Measurements from ENCODE around the gene ME2. TPM values are rescaled to one million over a fixed set of nuclear protein-coding genes. Genes with fewer than 3 reads are reported as not detected.
"Not testable (repeated sequence)": the region's sequence is repeated elsewhere in the genome, so short reads cannot be mapped to it uniquely, and the experiment has no call there.

ME2 gene
- total RNA-seq, 1 donor, result 42.2 TPM

DNA sequence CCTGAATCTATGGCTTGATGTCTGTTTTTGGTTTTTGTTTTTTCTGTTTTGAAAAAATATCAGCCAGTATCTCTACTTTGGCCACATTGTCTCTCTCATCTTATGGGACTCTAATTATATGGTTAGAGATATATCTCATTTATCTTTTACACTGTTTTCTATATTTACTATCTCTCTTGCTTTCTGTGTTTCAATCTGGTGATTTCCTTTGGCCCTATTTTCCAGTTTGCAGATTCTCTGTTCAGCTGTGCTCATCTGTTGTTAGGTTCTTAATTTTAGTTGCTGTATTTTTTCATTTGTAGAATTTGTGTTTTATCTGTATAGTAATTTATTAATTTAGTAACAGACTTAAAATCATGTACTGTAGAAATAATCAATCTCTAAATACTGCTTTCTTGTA lies 47.6 kb downstream of the ME2 start:
- Histone ChIP-seq H3K4me1 (ENCODE audit: insufficient read depth, low read length) (no peaks in the 10 kb centered on the region), H3K4me3 (ENCODE audit: low read length) (no peak overlapping the region), H3K9me3 (ENCODE audit: low read depth, low read length) (no peaks in the 10 kb centered on the region), H3K27me3 (ENCODE audit: insufficient read depth, low read length) (no peaks in the 10 kb centered on the region)

DNA sequence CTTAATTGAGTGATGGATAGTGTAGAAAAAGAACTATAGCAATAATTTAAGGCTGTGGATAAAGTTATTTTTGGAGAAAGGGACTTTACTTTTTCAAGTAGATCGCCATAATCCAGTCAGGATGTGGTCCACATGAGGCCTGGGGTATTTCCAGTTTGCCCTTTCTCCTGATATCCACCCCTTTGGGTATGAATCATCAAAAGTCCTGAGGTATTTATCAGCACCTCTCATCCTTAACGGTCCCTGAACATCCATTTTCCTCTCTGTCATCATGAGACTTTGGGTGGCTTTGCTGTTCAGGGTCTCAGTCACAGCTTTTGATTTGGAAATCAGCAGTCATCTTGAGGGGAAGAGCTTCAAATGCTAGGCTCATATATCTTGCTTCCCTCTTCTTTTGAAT lies 49.6 kb downstream of the ME2 start:
- no peak overlapping the region for H3K4me3 ChIP-seq (ENCODE audit: low read length)

DNA sequence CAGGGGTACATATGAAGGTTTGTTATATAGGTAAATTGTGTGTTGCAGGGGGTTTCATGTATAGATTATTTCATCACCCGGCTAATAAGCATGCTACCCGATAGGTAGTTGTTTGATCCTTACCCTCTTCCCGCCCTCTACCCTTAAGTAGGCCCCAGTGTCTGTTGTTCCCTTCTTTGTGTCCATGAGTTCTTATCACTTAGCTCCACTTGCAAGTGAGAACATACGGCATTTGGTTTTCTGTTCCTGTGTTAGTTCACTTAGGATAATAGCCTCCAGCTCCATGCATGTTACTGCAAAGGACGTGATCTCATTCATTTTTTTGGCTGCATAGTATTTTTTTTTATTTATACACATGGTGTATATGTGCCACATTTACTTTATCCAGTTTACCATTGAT lies 54.8 kb downstream of the ME2 start:
- no peaks in the 10 kb centered on the region for H3K9me3 ChIP-seq (ENCODE audit: low read depth, low read length)
- H3K27me3 ChIP-seq (ENCODE audit: insufficient read depth, low read length), result no peaks in the 10 kb centered on the region
- H3K4me1 ChIP-seq (ENCODE audit: insufficient read depth, low read length), result no peaks in the 10 kb centered on the region
- H3K4me3 ChIP-seq (ENCODE audit: low read length), result no peak overlapping the region

More for the DNA sequence above, 49.6 kb downstream of the ME2 start:
- no peaks in the 10 kb centered on the region for H3K9me3 ChIP-seq (ENCODE audit: low read depth, low read length)
- H3K27me3 ChIP-seq (ENCODE audit: insufficient read depth, low read length), result no peaks in the 10 kb centered on the region
- no peaks in the 10 kb centered on the region for H3K4me1 ChIP-seq (ENCODE audit: insufficient read depth, low read length)

DNA sequence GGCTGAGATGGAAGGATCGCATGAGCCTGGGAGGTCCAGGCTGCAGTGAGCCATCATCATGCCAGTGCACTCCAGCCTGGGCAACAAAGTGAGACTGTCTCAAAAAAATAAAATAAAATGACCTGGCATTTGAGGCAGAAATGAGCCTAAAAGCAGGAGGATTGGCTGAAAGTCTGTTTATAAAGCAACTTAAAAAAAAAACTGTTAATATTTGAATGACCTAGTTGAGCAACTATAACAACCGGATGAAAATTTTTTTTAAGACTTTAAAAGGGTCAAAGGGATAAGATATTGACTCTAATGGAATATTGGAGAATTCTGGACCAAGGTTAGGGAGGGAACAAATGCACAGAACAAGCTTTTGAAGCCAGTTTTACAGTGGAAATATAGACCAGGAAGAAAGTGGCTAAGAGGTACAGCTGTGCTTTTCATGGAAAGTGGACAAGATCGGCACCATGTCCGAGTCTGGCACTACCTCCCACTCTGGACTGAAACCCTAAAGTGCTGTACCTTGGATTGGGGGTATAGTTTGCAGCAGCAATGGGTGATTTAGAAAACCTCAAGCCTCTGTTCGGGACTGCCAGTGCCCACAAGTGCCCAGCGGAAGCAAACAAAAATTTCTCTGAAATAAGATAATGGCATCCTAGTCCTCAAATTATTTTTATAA lies 55.8 kb downstream of the ME2 start:
- Histone ChIP-seq H3K4me1 (ENCODE audit: insufficient read depth, low read length) (no peaks in the 10 kb centered on the region), H3K4me3 (ENCODE audit: low read length) (no peak overlapping the region), H3K27me3 (ENCODE audit: insufficient read depth, low read length) (no peaks in the 10 kb centered on the region), H3K9me3 (ENCODE audit: low read depth, low read length) (no peaks in the 10 kb centered on the region)

DNA sequence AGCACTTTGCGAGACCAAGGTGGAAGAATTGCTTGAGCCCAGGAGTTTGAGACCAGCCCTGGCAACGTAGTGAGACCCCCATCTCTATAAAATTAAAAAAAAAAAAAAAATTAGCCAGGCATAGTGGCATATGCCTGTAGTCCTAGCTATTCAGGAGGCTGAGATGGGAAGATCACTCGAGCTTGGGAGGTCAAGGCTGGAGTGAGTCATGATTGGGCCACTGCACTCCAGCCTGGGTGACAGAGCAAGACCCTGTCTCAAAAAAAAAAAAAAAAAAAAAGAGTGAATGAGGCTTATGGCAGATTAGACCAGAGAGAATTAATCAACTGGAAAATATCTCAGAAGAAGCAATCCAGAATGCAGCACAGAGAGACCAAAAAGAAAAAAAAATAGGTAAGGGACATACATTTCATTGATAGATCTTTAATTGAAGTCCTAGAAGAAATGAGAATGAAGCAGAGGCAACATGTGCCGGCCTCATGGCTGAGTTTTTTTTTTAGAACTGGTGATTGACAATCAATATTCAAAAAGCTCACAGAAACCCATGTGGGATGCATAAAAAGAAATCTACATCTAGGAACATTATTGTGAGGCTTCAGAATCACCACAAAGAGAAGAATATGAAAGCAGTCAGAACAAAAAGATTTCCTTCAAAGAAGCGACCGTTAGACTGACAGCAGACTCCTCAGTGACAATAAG lies 56.7 kb downstream of the ME2 start:
- Histone ChIP-seq H3K27me3 (ENCODE audit: insufficient read depth, low read length) (no peaks in the 10 kb centered on the region), H3K9me3 (ENCODE audit: low read depth, low read length) (no peaks in the 10 kb centered on the region), H3K4me3 (ENCODE audit: low read length) (no peak overlapping the region), H3K4me1 (ENCODE audit: insufficient read depth, low read length) (no peaks in the 10 kb centered on the region)

DNA sequence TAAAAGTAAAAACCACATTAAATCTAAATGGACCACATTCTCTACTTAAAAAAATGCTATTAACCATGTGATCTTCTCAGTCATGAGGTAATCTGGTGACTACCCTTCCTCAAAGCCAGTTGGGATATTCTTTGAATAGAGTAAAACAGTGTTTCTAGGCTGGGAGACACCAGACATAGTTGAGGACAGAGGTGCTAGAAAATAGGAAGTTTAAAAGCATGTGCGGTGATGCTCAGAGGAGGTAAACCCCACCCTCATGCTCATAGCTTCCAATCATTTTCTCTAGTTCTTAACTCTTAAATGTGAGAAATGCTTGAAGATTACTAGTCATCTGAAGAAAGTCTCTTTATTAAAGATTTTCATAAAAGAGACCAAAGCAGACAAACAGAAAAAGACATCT lies 58.3 kb downstream of the ME2 start:
- H3K4me1 ChIP-seq (ENCODE audit: insufficient read depth, low read length), result no peaks in the 10 kb centered on the region
- no peaks in the 10 kb centered on the region for H3K9me3 ChIP-seq (ENCODE audit: low read depth, low read length)
- H3K27me3 ChIP-seq (ENCODE audit: insufficient read depth, low read length), result no peaks in the 10 kb centered on the region
- no peak overlapping the region for H3K4me3 ChIP-seq (ENCODE audit: low read length)

DNA sequence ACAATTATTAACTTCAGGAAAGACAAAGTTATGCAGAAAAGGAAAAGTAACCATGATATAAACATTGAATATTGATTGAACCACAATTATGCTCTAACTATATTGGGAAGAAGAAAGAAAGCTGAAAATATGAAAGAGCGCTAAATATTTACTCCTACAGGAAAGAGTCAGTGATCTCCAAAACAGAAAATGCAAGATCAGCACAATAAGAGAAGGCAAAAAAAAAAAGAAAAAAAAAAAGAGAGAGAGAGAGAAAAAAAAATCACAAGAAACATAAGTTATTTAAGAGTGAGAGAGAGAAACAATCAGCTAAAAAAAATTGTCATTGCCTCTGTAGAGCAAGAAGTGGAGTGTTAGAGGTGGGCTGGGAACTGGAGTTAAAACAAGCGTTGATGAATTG lies 60.0 kb downstream of the ME2 start:
- Histone ChIP-seq H3K4me3 (ENCODE audit: low read length) (no peak overlapping the region), H3K9me3 (ENCODE audit: low read depth, low read length) (no peaks in the 10 kb centered on the region), H3K4me1 (ENCODE audit: insufficient read depth, low read length) (no peaks in the 10 kb centered on the region), H3K27me3 (ENCODE audit: insufficient read depth, low read length) (no peaks in the 10 kb centered on the region)

DNA sequence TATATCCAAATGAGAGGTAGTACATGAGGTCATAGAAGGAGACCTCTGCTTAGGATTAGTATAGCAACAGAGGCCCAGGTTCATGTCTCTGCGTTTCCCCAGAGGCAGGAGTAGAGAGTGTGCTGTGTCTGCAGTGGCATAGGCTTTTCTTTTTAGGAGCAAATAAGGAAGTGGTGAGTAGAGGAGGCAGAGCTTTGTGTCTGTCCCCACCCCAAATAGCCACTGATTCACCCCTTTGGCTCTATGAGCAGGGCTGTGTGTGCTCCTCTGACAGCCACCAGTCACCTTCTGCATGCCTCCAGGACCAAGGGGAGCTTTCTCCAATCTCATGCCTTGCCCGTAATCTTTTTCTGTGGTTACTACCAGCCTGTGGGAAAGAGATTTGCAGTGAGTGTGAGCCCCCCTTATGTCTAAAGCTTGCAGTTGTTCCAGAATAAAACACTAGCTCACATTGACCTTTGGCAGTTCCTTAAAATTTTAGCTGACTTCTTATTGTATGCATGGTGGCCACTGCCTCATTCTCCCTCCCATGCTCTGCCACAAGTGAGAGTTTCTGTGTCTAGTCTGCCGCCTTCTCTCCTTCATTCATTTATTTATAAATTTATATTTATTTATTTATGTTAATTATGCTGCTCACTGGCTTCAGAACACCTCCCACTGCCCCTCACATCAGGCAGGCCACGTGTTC lies 65.5 kb downstream of the ME2 start:
- H3K27me3 ChIP-seq (ENCODE audit: insufficient read depth, low read length), result no peaks in the 10 kb centered on the region
- no peak overlapping the region for H3K4me3 ChIP-seq (ENCODE audit: low read length)
- H3K9me3 ChIP-seq (ENCODE audit: low read depth, low read length), result no peaks in the 10 kb centered on the region
- H3K4me1 ChIP-seq (ENCODE audit: insufficient read depth, low read length), result no peaks in the 10 kb centered on the region

DNA sequence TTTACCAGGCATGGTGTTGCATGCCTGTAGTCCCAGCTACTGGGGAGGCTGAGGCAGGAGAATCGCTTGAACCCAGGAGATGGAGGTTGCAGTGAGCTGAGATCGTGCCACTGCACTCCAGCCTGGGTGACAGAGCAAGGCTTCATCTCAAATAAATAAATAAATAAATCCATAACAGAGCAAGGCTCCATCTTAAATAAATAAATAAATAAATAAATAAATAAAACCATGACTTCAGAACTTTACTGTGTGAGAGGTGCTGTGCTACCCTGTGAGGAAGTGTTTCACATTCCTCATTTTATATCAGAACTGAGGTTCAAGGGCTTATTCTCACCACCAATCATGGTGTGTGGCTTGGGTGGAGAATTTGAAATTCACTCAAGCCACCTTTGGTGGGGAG lies 67.0 kb downstream of the ME2 start:
- H3K9me3 ChIP-seq (ENCODE audit: low read depth, low read length); H3K4me3 ChIP-seq (ENCODE audit: low read length); H3K4me1 ChIP-seq (ENCODE audit: insufficient read depth, low read length); H3K27me3 ChIP-seq (ENCODE audit: insufficient read depth, low read length): not testable (repeated sequence)

DNA sequence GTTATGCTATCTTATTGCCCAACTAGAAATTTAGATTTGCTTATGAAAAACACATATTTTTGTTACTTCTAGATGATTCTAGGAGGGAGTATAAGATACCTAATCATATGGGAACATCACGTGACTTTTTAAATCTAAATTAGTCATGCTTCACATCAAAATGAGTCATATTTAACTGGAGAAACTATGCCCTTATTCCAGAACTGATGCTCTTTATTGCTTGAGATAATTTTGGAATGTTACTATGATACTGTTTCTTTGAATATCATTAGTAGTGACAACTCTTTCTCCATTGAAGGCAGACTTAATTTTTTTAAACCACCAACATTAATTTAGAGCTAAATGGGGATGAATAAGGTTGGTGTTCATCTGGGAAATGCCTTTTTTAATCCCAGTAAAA lies 69.0 kb downstream of the ME2 start:
- no peaks in the 10 kb centered on the region for H3K4me1 ChIP-seq (ENCODE audit: insufficient read depth, low read length)

DNA sequence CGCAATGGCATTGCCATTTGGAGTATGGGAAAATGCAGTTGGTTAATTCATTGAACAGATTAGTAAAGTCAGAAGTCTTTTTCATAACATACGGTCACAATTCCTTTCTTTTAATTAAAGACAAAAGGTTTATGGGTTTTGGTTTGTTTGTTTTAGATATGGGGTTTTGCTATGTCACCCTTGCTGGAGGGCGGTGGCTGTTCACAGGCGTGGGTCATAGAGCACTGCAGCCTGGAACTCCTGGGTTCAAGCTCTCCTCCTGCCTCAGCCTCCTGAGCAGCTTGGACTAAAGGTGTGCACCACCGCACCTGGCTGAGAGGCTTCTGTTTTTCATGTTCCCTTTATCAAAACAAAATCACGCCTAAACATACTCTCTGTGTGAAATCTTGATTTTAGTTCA lies 70.3 kb downstream of the ME2 start:
- H3K9me3 ChIP-seq (ENCODE audit: low read depth, low read length), result no peaks in the 10 kb centered on the region
- no peaks in the 10 kb centered on the region for H3K27me3 ChIP-seq (ENCODE audit: insufficient read depth, low read length)
- no peaks in the 10 kb centered on the region for H3K4me1 ChIP-seq (ENCODE audit: insufficient read depth, low read length)
- H3K4me3 ChIP-seq (ENCODE audit: low read length), result no peak overlapping the region

More for the DNA sequence above, 69.0 kb downstream of the ME2 start:
- no peaks in the 10 kb centered on the region for H3K27me3 ChIP-seq (ENCODE audit: insufficient read depth, low read length)
- H3K4me3 ChIP-seq (ENCODE audit: low read length), result no peak overlapping the region
- H3K9me3 ChIP-seq (ENCODE audit: low read depth, low read length), result no peaks in the 10 kb centered on the region

DNA sequence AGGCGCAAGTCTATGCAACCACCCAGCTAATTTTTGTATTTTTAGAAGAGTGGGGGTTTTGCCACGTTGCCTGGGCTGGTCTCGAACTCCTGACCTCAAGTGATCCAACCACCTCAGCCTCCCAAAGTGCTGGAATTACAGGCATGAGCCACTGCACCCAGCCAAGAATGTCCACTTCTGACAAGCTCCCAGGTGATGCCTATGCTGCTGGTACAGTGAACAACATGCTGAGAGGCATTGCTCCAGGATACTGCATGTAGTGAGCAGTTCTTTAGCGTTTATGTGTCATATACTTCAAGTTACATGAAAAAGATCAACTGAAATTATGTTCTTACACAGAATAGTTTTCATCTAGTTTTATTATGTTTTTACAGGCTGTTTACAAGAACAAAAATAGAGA lies 71.7 kb downstream of the ME2 start:
- H3K9me3 ChIP-seq (ENCODE audit: low read depth, low read length), result no peaks in the 10 kb centered on the region
- H3K4me3 ChIP-seq (ENCODE audit: low read length), result no peak overlapping the region
- H3K27me3 ChIP-seq (ENCODE audit: insufficient read depth, low read length), result no peaks in the 10 kb centered on the region
- H3K4me1 ChIP-seq (ENCODE audit: insufficient read depth, low read length), result no peaks in the 10 kb centered on the region

DNA sequence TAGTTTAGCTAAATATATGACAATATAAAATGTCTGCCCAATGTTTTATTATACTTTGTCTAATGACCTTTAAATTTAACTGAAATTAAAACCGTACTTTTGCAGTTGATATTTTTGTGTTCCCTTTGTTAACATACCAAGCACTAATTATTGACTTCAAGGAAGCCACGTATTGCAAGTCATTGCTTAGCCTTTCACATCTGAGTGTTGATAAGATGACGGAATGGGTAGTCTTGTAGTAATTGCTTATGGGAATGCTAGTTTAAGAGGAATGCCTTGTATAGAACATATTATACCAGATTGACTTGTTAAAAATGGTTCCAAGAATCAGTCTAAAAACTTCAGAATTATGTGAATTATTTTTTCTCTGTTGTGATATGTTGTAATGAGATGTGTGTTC lies 74.9 kb downstream of the ME2 start:
- no peaks in the 10 kb centered on the region for H3K9me3 ChIP-seq (ENCODE audit: low read depth, low read length)
- no peak overlapping the region for H3K4me3 ChIP-seq (ENCODE audit: low read length)
- no peaks in the 10 kb centered on the region for H3K27me3 ChIP-seq (ENCODE audit: insufficient read depth, low read length)
- no peaks in the 10 kb centered on the region for H3K4me1 ChIP-seq (ENCODE audit: insufficient read depth, low read length)

DNA sequence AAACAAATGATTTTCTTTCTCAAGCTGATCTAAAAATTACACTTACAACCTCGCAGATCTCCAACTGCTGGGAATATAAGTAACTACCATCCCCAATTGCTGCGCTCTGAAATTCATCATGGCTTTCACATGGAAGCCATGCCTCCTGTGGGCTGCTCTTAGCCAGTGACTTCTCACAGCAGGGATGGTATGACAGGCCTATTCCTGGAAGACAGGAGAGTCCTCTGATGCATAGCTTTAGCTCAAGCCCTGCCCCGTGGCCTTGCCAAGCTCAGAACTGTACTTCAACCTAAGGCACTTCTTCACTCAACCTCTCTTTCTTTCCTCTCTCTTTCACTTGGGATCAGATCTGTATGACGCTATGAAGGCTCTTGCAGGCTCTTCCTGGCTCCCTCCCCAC lies 76.3 kb downstream of the ME2 start:
- Histone ChIP-seq H3K4me1 (ENCODE audit: insufficient read depth, low read length) (no peaks in the 10 kb centered on the region), H3K27me3 (ENCODE audit: insufficient read depth, low read length) (no peaks in the 10 kb centered on the region), H3K4me3 (ENCODE audit: low read length) (no peak overlapping the region), H3K9me3 (ENCODE audit: low read depth, low read length) (no peaks in the 10 kb centered on the region)

DNA sequence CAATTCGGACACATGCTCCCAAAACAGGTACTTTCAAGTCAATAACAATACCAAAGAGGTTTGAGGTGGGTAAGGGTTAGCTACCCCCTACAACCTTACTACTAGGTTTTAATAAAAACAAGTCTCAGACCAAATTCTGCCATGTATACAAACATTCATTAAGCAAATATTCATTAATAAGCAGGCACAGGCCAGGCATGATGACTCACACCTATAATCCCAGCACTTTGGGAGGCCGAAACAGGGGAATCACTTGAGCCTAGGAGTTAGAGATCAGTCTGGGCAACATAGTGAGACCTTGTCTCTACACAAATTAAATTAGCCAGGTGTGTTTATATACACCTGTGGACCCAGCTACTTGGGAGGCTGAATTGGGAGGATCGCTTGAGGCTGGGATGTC lies 77.2 kb downstream of the ME2 start:
- Histone ChIP-seq H3K27me3 (ENCODE audit: insufficient read depth, low read length) (no peaks in the 10 kb centered on the region), H3K4me3 (ENCODE audit: low read length) (no peak overlapping the region), H3K4me1 (ENCODE audit: insufficient read depth, low read length) (no peaks in the 10 kb centered on the region)

DNA sequence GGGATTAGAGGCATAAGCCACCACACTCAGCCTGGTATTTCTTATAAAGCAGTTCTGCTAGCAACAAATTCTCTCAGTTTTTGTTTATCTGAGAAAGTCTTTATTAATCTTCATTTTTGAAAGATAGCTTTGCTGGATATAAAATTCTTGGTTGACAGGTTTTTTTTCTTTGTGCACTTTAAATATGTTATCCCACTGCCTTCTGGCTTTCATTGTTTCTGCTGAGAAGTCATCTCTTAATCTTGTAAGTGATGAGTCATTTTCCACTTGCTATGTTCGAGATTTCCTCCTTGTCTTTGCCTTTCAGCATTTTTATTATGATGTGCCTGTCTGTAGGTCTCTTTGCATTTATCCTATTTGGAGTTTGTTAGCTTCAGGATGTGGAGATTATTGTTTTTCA lies 83.1 kb downstream of the ME2 start:
- Histone ChIP-seq H3K27me3 (ENCODE audit: insufficient read depth, low read length) (no peaks in the 10 kb centered on the region), H3K4me3 (ENCODE audit: low read length) (no peak overlapping the region), H3K9me3 (ENCODE audit: low read depth, low read length) (peaks cover 20% of the 10 kb centered on the region), H3K4me1 (ENCODE audit: insufficient read depth, low read length) (no peaks in the 10 kb centered on the region)

More for the DNA sequence above, 77.2 kb downstream of the ME2 start:
- peaks cover 5% of the 10 kb centered on the region for H3K9me3 ChIP-seq (ENCODE audit: low read depth, low read length)

Data from mononuclear cell (primary cell).